NK-92 treated with Interleukin-12 subunit alpha and Interleukin-12 subunit beta, amount 100 ng/mL, for 24 hours (cell line): ENCODE data around the gene AKR1B1.
A peak's percentile ranks its signal among the peaks of the same experiment; 100 is the strongest.

Experiments
- DNase-seq: peaks from one replicate; lab custom pipeline; 2025; lab: John Stamatoyannopoulos, UW

AKR1B1 gene

DNA sequence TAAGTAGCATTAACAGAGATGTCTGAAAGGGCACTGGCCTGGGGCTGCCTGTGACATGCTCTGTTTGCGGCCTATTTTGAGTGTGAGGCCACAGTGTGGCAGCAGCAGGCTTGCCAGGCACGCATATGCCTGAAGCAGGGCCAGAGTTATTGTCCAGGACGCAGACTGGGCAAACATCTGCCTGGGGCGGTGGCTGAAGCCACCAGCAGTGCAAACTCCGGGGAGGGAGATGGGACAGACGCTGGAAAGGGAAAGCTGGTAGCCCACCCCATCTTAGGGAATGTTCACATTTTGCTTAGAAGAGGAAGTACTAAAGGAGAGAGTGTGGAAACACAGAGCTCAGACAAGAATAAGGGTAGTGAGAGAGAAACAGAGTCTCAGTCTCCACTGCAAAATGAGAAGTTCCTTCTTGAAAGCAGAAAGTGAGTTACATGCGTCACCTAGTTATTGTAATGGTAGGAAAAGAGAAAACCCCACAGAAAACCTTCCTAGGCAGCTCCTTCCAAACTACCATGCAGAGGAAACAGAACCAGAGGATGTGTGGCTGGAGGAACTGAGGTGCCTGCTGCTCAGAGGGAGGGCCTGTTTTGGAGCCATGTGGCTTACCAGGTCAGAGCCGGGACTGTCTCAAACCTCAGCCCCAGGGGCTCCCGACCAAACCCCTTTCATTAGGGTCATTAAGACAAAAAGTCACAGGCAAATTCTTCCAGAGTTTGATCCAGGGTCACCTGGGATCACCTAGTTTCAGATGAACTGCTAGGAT, 14.5 kb downstream of the AKR1B1 start:
- DNase-seq = no peak

DNA sequence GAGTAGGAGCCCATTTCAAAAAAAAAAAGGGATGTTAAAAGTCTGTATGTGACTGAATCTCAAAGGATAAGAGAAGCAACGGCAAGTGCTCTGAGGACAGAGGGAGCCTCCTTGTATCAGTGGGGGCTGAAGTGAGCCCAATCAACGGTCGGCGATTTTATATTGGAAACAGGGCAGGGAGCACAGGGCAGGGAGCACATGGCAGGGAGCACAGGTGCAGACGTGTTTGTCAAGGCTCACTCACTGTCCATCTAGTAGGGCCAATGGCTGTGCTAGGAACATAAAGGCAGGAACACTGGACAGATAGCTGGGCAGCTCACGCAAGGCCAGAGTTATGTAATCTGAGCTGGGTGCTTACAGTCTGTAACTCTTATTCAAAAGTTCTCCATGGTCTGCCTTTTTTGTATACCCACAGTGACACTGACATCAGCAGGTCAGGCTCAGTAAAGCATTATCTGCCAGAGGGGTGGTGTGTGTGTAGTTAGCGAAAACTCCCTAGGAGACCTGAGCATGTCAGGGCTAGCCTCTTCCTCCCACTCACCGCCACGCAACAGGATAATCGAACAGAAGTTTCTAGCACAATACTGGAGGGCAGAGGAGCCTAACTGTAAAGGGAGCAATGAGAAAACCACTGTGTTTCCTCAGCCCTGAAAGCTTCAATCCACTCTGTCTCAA, 15.4 kb downstream of the AKR1B1 start:
- DNase-seq = no peak

DNA sequence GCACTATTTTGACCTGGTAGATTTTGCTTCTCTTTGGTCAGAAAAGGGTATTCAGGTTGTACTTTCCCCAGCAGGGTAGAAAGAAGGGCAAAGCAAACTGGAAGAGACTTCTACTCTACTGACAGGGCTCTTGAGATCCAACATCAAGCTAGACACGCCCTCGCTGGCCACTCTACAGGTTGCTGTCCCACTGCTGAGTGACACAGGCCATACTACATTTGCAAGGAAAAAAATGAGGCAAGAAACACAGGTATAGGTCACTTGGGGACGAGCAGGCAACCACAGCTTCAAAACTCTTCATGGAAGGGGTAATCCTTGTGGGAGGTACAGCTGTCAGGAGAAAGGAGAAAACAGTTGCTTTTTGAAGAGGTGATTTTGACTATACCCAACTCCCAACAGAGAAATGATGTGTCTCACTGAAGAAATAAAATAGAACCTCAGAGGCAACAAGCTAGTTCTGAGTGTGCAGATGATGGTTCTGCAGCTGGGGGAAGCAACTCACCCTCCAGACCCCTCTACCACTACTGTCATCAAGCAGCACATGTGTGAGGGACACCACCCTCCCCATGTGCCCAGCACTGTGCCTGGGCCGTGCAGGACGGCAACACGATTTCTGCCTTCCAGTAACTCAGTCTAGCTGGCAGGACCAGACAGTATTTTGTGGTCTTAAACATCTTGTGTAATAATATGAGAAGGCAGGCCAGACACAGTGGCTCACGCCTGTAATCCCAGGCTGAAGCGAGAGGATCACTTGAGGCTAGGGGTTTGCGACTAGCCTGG, 16.3 kb downstream of the AKR1B1 start:
- DNase-seq = no peak

DNA sequence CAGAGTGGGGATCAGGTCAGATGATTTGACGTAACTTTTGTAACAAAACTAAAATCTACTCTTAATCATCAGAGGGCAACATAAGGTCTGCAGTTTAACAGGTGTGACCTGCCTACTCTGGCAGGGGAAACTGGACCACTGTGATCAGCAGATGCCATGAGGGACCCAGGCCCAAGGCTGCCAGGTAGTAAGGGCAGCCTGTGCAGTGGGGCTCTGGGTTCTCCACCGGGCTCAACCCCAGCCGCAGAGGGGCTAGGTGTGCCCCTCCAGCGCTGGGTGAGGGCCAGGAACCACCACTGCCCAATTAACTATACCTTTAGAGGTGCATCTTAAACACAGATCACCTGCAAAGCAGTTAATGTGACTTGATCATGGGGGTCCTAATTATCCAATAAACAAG, 17.6 kb downstream of the AKR1B1 start:
- DNase-seq = no peak

DNA sequence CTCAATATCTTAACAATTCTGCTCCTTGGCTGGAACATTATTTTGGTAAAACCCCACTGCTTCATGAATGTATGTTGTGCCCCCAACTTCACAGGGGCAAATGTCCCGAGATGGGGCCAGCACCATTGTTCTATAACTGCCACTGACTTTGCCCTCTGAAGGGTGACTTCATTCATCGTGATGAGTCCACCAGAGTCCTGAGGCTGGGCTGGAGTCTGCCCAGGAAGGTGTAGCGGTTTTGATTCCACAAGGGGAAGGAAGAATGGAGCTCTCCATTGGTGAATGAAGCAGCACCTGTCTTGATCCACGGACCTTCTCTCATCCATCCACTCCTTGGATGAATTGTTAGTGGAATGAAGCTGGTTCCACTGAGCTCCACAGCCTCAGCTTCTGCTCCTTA, 18.4 kb downstream of the AKR1B1 start:
- no peak for DNase-seq

DNA sequence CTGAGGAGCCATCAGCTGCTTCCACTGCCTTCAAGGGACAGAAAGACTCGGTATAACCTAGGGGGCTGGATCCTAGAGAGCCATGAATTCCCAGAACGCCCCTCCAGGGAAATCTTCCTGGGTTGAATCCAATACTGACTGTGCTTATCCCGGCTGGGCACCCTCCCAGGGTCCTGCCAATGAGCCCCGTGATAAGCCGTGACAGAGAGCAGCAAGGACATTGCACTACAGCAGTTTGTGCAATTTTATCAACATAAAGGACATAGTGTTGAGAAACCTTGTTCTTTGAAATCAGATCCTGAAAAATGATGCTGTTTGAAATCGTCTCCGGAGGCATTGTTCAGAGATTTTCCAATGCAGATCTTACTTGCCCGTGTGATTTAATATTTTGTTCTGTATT, 18.8 kb downstream of the AKR1B1 start:
- no peak for DNase-seq

DNA sequence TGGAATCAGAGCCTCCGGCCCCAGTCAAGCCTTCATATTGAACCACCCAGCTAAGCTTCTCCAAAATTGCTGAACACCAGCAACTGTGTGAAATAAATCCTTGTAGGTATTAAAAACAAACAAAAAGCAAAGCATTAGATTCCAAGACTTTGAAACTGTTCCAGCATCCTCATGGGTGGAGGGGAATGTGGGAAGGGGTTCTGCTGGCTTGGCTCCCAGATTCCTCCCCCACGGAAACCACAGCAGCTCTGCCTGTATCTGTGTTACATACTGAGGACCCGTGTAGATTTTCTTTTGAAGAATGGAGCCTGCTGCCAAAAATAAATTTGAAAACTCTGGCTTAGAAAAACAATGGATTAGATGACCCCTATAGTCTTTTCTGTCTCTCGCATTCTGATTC, 20.0 kb downstream of the AKR1B1 start:
- DNase-seq = no peak

DNA sequence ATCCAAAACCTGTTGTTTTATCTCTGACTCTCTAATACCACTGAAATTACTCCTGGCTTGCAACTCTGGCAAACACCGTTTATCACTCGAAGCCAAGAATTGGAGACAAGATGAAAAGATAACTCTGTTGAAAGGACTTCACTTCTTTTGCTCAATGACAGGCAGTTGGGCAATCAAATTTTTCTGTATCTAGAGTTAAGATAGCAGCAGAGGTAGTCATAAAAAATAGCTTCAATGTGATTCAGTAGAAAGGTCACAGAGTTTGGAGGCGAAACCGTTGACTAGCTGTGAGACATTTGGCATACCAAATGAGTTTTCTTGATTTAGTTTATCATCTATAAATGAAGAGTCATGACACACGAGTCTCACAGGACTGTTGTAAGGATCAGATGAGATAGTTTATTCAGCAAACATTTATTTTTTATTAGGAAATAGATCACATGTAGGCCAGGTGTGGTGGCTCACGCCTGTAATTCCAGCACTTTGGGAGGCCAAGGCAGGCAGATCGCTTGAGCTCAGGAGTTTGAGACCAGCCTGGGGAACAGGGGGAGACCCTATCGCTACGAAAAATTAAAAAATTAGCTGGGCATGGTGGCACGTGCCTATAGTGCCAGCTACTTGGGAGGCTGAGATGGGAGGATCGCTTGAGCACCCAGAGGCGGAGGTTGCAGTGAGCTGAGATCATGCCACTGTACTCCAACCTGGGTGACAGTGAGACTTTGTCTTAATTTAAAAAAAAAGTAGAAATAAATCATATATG, 23.6 kb downstream of the AKR1B1 start:
- no peak for DNase-seq

DNA sequence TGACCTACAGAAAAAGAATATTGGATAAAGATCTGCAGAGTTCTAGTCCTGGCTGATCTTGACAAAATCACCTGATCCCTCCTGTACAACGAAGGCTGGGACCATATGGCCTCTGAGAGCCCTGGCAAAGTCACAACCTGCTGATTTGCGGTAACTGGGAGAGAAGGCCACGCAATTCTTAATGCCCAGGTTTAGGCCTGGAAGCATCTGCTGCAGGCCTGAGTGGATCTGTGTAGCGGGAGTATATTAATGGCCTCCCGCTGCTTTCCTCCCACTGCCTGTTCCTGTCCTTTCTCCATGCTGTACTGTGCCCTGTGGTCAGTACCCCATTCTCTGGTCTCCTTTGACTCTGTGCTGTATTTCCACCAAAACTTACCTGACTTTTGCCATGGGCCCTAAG, 24.2 kb downstream of the AKR1B1 start:
- no peak for DNase-seq

DNA sequence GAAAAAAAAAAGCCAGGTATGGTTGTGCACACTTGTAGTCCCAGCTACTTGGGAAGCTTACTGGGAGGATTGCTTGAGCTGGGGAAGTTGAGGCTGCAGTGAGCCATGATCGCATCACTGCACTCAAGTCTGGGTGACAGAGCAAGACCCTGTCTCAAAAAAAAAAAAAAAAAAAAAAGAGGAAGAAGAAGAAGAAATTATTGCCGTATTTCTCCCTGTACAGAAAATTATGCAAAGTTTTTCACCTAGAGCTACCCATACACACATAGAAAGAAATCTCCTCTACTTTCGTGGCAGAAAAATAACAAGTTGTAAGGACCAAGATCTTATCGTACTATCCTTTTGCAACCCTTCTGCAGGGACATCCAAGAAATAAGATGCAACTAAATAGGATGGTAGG, 25.5 kb downstream of the AKR1B1 start:
- no peak for DNase-seq

DNA sequence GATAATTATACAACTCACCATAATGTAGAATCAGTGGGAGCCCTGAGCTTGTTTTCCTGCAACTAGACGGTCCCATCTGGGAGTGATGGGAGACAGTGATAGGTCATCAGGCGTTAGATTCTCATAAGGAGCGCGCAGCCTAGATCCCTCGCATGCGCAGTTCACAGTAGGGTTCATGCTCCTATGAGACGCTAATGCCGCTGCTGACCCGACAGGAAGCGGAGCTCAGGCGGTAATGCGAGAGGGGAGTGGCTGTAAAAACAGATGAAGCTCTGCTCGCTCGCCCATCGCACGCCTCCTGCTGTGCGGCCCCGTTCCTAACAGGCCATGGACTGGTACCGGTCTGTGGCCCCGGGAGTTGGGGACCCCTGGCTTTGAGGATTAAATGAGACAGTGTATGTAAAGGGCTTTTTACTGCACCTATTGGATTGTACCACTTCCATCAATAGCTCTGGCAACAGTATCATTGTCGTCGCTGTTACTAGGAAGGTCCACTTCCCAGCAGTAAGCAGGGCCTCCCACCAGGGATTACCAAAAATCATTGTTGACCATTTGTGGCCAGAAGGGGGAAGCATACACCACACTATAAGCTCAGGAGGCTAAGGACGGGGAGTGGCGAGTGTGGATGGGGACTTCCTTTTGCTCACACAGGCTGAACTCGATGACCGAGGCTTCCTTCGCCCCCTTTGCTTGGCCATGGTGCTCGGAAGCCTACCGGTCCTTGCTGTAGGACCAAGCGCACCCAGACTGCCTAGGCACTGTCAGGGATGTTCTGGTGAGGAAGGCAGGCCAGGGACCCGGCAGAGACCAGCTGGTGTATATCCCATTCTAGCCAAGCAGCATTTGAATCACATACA, 26.4 kb downstream of the AKR1B1 start:
- DNase-seq = peak; percentile 30

DNA sequence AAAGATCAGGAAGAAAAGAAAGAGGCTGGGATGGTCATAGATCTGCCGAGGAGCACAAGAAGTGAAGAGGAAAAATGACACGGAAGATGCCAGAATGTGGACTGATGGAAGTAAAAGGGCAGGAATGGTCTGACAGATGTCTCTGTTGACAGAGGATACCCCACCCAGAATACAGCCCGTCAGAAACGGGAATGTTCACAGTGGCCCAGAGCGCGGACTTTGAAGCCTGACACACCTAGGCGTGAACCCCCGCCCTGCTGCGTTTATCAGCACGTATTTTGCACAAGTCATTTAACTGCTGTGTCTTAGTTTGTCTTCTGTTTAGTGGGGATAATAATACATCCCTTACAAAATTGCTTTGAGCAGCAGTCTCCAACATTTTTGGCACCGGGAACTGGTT, 27.1 kb downstream of the AKR1B1 start:
- no peak for DNase-seq

DNA sequence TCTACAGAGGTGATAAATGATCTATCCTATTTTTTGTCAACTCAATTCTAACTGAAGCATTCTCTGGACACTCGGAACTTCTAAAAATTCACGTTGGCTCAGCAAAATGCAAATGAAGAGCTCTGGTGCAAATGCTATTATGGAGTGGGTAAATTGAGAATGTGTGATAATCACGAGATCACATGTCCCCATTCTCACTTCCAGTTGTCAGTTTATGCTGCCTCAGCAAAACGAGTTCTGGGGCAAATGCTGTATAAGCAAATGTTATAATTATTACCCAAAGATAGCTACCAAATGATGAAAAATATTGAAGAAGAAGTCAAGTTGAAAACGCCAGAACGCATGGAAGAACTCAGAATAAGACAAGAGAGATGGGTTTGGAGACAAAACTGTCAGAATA, 29.4 kb downstream of the AKR1B1 start:
- no peak for DNase-seq

DNA sequence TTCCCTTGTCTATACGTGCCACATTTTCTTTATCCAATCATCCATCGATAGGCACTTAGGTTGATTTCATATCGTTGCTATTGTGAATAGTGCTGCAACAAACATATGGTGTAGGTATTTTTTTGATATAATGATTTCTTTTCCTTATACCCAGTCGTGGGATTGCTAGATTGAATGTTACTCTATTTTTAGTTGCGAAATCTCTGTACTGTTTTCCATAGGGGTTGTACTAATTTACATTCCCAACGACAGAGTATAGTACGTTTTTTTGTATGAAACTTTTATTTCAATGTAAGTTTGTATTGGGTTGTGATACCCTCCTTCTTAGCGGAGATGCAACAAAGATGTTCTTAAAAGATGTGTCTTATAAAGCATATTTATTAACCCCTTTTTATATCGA, 30.0 kb downstream of the AKR1B1 start:
- no peak for DNase-seq

DNA sequence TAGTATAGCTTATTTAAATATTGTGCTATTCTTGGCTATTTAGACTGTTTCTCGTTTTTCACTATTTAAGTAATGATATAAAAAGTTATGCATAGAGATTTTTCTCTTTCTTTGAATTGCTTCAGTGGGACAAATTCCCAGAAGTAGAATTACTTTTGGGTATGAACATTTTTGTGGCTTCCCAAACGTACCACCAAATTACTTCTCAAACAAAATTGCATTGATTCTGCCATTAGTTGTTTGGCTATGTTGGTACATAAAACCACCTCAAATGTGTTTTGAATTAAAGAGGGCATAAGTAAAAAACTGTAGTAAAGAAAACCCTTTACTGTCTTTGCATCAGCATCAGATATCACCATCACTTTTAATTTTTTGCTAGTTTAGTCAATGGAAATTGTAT, 31.0 kb downstream of the AKR1B1 start:
- DNase-seq = no peak

DNA sequence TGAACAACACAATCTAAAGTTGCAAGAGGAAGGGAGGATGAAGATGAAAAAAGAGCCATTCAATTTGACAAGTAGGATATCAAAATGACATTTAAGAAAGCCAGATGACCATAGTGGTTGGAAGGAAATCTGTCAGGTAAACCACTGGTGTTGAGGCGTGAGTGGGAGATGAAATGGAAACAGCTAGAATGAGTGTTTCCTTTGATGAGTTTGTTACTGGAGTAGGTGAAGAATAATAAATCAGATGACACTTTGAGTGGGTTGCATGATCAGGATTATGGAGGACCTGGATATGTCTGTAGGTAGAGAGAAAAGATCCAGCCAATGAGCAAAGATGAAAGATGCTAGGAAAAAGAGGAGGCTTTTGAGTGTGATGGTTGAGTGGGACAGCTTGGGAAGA, 33.1 kb downstream of the AKR1B1 start:
- DNase-seq = no peak

DNA sequence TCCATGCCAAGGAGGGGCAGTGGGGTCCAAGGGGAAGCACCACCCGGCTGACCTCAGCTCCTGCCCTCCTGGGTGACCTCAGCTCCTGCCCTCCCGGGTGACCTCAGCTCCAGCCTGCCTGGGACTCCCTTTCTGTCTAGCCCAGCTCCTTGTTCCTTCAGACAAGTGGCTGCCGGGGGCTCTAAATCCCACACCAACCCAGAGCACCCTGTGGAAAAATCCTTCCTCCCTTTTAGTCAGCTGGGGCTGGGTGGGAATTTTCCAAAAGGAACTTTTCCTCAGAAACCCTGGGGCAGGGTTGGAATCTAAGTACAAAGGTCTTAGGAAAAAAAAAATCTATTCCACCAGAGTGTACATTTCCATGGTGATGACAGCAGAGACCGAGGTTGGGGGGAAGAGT, 36.3 kb downstream of the AKR1B1 start:
- DNase-seq = no peak

DNA sequence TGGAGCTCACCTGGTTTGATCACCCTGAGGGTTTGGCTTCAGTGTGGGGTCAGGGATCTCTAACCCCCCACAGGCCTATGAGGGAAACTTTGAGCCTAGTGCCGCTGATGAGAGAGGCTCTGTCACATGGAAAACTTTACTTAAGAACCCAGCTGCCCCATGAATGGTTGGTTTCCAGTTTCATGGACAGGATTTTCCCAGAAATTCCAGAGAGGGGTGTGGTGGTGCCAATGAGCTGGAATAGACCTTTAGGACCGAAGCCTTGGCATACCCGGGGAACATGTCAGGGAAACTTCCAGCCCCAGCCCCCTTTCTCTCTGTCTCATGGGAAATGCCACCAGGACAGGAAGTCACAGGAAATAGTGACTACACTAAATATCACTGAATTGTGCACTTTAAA, 36.9 kb downstream of the AKR1B1 start:
- no peak for DNase-seq

DNA sequence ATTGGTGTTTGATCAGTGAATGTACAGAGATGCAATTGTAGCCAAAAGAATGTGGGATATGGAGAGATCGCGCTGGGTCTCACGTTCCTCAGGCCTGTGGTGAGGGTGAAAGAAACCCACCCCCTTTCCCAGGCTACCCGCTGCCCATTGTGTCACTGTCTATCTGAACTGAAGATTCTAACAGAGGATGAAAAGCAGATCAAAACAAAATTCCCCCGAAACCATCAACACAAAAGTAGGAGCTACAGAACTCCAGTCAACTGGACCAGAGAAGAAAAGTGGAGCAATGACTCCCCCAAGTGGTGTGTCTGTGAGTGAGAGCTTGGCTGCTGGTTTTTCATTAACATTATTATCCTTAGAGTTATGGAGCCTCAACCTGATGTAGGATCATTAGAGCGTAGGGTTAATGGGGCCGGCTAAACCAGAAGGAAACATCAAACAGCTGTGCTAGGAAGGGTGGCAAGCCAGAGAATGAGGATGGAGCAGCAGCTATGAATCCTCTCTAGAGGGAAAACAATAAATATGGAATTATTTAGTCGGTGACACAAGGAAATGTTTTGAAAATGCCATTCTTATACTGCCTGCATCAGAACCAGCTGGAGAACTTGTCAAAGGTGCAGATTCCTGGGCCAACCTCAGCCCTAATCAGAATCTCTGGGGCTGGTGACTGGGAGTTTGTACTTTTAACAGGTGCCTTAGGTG, 38.3 kb downstream of the AKR1B1 start:
- DNase-seq = no peak

DNA sequence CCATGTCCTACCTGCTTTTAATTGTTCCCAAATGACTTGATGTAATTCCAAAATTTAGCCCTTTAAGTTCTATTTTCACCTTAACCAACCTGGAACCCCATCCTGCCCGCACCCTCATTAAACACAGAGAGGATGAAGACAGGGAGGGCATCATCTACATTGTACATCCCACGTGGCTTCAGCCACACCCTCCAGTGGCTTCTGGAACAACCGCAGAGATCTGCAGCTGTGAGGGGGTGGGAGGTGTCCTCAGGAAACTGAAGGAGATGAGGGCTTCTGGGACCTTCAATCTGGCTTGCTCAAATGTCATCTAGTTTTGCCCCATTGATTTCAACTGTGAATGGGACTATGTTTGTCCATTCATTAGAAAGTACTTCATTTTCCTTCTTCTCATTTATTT, 39.0 kb downstream of the AKR1B1 start:
- no peak for DNase-seq

DNA sequence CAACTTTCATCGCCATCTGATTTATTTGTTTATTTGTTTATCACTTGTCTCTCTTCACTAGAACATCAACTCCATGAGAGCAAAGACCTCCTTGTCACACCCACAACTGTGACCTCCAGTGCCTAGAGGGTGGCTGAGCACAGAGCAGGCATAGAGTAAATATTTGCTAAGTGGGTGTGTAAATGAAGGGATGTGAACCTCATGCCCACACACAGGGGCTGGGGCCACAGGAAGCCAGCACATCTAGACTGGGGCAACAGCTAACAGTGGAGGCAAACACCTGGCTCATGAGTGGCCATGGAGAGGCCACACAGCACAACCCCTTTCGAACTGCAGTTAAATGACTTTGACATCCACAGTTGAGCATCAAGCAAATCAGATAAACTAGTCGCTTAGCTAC, 39.8 kb downstream of the AKR1B1 start:
- no peak for DNase-seq
